HG03354 (cell line): ENCODE measurements around the gene ENOX1.

ENCODE experiments used
- ATAC-seq: cut with Tn5 transposase; IDR thresholded peaks from one replicate; pipeline ENCODE4 v1.9.1; 2021; ENCODE audit warnings: mild to moderate bottlenecking; ENCODE audit not compliant: unreplicated experiment, poor library complexity, severe bottlenecking

ENOX1 gene

DNA sequence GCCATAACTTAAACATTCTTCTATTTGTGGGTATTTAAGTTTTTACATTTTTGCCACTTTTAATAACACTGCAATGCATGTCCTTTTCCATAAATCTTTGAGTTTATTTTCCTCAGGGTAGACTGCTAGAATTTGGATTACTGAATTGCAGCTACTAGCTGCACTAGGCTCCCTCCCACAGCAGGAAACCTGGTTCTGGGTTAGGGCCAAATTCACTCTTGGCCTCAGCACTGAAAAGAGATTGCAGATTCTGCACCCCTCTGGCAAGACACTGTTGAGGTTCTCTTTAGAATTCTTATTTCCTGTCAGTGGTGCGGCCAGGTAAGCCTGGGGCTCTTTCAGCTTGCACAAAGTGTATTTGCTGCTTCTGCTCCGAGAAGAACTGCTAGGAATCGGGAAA is 155.7 kb downstream of the ENOX1 start:
- ATAC-seq = no peak

- ATAC-seq = no peak
Measured at GRCh38 chr13:43629691-43630480, 156.9 kb downstream of the ENOX1 start.

DNA sequence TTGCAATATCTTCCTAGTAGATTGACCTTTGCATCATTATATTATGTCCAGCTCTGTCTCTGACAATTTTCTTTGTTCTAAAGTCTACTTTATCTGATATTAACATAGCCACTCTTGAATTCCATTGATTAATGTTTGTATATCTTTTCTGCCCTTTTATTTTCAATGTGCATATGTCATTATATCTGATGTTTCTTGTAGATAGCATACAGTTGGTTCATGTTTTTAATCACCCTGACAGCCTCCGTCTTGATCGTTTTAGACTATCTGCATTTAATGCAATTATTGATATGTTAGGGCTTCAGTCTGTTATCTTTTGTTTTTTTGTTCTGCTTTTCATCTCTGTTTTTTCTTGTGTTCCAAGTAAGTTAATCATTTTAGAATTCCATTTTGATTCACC is 159.8 kb downstream of the ENOX1 start:
- ATAC-seq = no peak

GRCh38 chr13:43614063-43614462 is 172.7 kb downstream of the ENOX1 start:
- ATAC-seq = no peak

GRCh38 chr13:43611281-43612273 is 175.2 kb downstream of the ENOX1 start:
- no peak for ATAC-seq

- ATAC-seq = no peak
Measured at GRCh38 chr13:43608400-43609137, 178.2 kb downstream of the ENOX1 start.

DNA sequence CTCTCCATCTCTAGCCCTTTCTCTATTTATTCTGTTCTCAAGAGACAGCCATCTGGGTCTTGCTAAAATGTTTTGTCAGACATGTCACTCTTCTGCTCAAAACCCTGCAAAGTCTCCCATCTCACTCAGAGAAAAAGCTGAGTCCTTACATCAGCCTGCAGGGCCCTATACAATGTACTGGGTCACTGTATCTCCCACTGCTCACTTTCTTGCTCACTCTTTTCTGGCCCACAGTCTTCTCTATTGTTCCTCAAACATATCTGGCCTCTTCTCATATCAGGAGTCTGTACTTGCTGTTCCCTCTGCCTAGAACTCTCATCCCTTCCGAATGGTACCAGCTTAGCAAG is 189.2 kb downstream of the ENOX1 start:
- ATAC-seq = no peak

- ATAC-seq = no peak
Measured at GRCh38 chr13:43596924-43597598, 189.7 kb downstream of the ENOX1 start.

DNA sequence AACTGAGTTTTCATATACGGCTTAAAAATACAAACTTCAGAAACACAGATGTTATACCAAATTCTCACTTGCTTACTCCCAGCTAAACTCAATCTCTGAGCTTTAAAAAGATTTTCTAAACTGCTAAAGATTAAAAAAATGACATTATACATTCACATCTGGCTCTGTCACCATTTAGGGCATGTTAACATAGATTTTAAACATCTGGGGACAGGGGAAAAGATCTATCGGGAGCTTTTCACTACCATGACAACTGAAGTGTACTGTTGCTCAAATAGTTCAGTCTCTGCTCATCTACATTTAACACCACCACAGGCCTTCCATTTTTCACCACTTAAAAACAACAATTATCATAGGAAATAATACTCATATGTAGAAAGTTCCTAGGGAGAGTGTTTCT is 190.8 kb downstream of the ENOX1 start:
- ATAC-seq = no peak

DNA sequence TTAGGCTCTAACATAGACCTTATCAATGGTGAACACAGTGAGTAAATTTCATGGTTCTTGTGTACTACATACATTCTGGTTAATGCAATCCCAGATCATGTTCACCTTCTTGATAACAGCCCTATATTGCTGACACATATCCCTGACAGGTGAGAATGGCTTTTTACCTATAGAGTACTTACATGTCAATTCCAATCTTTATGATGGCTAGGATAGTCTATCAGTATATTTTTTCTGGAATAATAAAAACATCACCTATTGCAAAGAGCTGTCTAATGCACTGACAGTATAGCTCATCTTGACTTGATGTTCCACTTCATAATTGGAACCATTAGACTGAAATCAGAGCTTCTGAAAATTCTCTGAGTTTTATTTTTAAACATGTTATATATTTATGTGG is 199.4 kb downstream of the ENOX1 start:
- ATAC-seq = no peak

DNA sequence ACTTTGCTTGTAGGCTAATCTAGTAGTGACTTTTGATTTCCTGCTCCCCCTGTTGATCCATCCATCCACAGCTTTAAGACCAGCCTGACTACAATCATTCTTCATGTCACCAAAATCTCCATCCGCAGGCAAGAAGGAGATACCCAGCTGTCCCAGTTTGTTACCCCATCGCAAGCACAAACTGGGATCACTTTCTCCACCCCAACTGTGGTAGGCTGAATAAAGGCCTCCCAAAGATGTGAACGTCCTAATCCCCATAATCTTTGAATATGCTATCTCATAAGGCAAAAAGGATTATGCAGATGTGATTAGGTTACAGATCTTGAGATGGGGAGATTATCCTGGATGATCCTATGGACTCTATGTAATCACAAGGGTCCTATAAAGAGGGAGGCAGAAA is 202.0 kb downstream of the ENOX1 start:
- ATAC-seq = no peak

GRCh38 chr13:43583321-43583720 is 203.5 kb downstream of the ENOX1 start:
- no peak for ATAC-seq

DNA sequence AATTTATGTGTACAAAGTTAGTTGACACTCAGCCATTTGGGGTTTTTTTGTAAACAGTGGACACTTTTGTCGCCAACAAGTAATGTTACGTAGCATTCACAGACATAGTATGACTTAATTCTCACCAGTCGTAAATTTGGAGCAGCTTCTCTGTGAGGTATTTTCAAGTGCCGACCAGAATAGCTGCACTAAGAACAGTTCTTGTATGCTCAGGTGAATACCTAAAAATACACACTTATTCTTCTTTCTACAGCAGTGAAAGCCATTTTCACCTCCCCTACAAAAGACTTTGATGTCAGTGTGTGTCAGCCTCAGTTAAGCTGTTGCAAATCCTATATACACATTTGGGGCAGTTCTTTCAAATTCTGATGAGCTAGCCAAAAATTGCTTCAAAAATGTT is 206.5 kb downstream of the ENOX1 start:
- ATAC-seq = no peak

DNA sequence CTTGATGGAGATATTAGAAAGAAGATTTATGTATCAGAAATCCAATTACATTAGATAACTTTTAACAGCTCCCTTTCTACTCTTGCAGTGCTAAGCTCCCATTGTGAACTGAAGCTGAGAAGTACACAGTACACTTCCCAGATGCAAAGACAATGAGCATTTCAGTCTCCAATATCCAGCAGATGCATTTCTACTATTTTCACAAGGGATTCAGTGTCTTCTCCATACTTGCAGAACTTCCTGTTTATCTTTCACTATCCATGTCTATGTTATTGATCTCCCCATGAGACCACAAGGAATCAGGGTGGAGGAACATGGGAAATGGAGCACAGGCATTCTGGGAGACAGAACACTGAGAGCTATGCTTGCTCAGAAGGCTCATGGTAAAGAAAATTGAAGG is 207.5 kb downstream of the ENOX1 start:
- ATAC-seq = no peak

DNA sequence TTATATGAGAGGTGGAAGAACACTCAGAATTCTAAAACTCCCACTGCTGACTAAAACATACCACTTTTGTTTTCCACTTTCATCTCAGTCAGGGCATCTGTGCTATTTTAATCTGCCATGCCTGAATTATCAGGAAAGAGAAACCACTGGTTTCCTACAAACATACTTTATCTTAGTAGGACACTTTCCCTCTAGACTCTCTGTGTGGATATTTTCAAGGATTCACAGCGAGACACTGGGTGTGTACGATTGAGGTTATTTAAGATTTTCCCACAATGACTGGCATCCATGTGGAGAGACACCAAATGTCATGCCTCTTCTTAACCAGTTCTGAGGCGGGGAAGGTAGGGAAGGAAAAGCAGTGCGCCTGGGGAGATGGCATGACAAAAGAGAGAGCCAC is 212.2 kb downstream of the ENOX1 start:
- ATAC-seq = no peak

- ATAC-seq = no peak
Measured at GRCh38 chr13:43573802-43574514, 212.8 kb downstream of the ENOX1 start.

GRCh38 chr13:43573361-43573740 is 213.4 kb downstream of the ENOX1 start:
- no peak for ATAC-seq

- no peak for ATAC-seq
Measured at GRCh38 chr13:43572656-43573360, 214.0 kb downstream of the ENOX1 start.

DNA sequence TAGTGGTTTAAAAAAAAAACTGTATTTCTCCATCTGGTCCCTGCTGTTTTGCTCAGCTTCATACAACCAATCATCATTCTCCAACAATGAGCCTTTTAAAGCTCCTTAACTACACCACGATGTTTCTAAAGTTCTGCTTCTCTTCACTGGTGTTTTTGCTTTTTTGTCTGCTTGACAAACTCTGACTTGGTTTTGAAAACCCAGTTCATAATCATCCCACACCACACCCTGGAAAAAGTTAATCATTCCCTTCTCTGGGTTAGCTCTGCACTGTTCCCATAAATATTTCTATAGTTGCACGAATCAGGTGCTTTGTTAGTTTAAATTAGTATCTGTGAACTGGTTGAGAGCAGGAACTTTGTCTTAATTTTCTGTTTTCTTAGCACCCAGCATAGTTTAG is 217.1 kb downstream of the ENOX1 start:
- no peak for ATAC-seq
